Motor neuron (in vitro differentiated cells): Measurements from ENCODE around the gene POLN. TPM values are rescaled to one million over a fixed set of nuclear protein-coding genes. Genes with fewer than 3 reads are reported as not detected.

Experiments
- ATAC-seq, 8 experiments: fragments of 200-7000 bp; cut with Tn5 transposase; replicated peaks in 6 of 8; 2 replicates each; pipeline ENCODE4 v1.8.0; 2021; ENCODE audit warnings: mild to moderate bottlenecking in 8 of 8, moderate library complexity in 8 of 8
- H3K27ac ChIP-seq, 2 donors: fragments of 250-450 bp; sonication (Bioruptor Pico); 2 replicates each; pipeline ENCODE4 v1.9.0; 2021; ENCODE audit warnings: antibody characterized with exemption in 2 of 2, mild to moderate bottlenecking in 2 of 2, moderate library complexity in 1 of 2
- H3K4me1 ChIP-seq, 2 donors: fragments of 250-450 bp; sonication (Bioruptor Pico); replicated peaks in 1 of 2; 2 replicates each; pipeline ENCODE4 v1.6.1; 2021; ENCODE audit warnings: antibody characterized with exemption in 2 of 2, mild to moderate bottlenecking in 2 of 2, moderate library complexity in 1 of 2
- H3K4me3 ChIP-seq, 5 donors: fragments of 250-450 bp; sonication (Bioruptor Pico); 2 replicates each; pipeline ENCODE4 v1.9.0; 2021; ENCODE audit warnings: antibody characterized with exemption in 5 of 5, mild to moderate bottlenecking in 5 of 5, moderate library complexity in 4 of 5
- WGBS, 10 experiments: fragments of 450-650 bp; shearing (Covaris generic); methylation state at CpG; one replicate each; pipeline ENCODE4 v1.0.0; 2022; 5-methylcytosine and 5-hydroxymethylcytosine counted together
- in situ Hi-C, 9 experiments: fragments of 400-800 bp; cut with MboI; loops; one replicate each; pipeline ENCODE4 v1.15.0; 2021; ENCODE audit warnings: low sequenced_read_pairs in 9 of 9, low pct_unique_long_range_greater_than_20kb in 2 of 9; ENCODE audit not compliant: unreplicated experiment in 9 of 9
- total RNA-seq, 8 experiments: library from RNA; unstranded; fragments of 300-600 nt; gene quantifications; 2 replicates each; pipeline versions ENCODE4 v1.2.3 to v1.2.4, GENCODE V29; 2022

The POLN gene
- total RNA-seq, 8 experiments from 2014 or later, result 0.81 to 5.3 (median 2.7) TPM

DNA sequence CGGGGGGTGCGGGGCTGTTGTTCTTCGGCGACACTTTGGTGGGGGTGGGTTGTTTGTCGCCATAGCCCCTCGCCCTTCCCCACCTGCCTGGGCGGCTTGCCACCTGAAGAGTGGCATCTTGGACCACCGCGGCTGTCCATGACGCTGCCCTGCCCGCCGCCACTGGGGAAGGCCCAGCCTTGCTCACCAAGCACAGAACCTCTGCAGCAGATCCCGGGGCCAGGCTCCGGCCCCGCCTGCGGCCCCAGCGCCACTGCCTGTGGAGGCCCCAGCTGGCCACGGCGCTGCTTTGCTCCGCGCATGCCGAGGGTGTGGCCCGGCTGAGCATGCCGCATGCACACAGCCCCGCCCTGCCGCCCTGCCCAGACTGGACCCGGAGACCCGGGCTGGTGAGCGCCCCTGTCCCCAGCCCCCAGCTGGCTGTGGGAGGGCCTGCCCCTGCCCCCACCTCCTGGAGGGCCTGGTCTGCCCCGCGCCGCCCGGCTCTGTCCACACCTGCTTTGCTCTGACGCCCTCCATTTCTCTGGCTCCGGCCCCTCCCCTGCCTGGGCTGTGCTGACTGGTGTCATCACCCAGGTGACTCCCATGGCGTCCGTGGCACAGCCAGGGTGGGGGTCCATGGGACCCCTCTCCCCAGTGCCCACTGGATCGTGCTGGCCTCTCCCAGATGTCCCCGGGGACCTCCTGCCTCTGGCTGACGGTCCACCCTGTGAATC, 177.5 kb downstream of the POLN start:
- H3K4me3 ChIP-seq, result no peak overlapping the region
- ATAC-seq, result peak in 3 of 8 experiments; percentile 2 to 79 (median 64)
- WGBS, 10 experiments, result no CpG with 5 or more reads among the region's 40 CpGs
- H3K4me1 ChIP-seq, result peaks cover 12 to 30% of the 10 kb centered on the region in 2 donors
- H3K27ac ChIP-seq, result no peak overlapping the region
- in situ Hi-C loops, result no loop called here

DNA sequence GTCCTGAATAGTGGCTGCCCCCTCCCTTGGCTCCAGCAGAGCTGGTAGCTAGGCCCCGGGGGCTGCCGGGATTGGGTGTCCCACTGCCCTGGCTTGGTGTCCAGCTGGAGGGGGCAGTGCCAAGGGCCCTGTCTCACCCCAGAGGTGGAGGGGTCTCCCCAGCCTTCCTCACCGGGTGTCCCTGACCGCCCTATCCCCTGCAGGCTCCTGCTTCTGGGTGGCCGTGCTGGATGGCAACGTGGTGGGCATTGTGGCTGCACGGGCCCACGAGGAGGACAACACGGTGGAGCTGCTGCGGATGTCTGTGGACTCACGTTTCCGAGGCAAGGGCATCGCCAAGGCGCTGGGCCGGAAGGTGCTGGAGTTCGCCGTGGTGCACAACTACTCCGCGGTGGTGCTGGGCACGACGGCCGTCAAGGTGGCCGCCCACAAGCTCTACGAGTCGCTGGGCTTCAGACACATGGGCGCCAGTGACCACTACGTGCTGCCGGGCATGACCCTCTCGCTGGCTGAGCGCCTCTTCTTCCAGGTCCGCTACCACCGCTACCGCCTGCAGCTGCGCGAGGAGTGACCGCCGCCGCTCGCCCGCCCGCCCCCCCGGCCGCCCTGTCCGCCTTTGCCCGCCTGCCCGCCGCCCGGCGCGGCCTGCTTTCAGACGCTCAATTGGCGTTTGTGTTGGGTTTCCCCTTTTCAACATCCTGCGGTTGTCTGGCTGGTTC, 178.2 kb downstream of the POLN start:
- Histone ChIP-seq H3K4me1 (peaks cover 12 to 23% of the 10 kb centered on the region in 2 donors), H3K27ac (no peak overlapping the region), H3K4me3 (no peak overlapping the region)
- no peak for ATAC-seq
- no CpG with 5 or more reads among the region's 53 CpGs for WGBS, 10 experiments
- in situ Hi-C loops, result no loop called here

DNA sequence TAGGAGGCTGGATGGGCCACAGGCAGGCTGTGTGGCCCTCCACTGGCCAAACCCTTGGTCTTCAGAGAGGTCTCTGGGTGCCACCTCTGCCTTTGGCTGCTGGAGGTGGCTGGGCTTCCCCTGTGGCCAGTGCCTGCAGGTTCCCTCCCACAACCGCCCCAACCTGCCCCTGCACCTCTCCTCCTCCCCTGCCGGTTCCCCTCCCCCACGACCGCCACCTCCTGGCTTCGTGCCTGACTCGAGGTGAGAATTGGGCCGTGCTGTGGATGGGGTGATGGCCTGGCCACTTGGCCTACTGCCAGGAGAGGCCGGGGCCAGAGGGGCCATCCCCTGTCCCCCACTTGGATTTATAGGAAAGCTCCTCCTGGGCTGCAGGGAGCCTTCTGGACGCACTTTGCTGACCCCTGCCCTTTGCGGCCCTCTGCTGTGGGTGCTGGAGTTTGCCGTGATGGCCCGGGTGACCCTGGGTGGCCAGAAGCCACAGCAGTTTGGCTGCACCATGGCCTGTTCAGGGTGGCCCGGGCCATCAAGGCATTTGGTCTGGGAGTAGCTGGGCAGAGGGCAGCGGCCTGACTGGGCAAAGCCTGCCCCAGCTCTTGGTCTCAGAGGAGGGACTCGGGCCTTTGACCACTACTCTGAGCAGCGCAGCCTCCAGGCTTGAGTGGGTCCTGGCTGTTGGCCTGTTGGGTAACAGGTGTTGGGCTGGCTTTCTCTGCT, 179.0 kb downstream of the POLN start:
- Histone ChIP-seq H3K4me1 (peaks cover 12 to 23% of the 10 kb centered on the region in 2 donors), H3K27ac (no peak overlapping the region), H3K4me3 (no peak overlapping the region)
- WGBS, 10 experiments, result 89 to 100% (median 100%) methylated on average over 1 to 3 of the region's 16 CpGs; no CpG with 5 or more reads in 7 of the 10 experiments
- in situ Hi-C loops, result no loop called here
- no peak for ATAC-seq

DNA sequence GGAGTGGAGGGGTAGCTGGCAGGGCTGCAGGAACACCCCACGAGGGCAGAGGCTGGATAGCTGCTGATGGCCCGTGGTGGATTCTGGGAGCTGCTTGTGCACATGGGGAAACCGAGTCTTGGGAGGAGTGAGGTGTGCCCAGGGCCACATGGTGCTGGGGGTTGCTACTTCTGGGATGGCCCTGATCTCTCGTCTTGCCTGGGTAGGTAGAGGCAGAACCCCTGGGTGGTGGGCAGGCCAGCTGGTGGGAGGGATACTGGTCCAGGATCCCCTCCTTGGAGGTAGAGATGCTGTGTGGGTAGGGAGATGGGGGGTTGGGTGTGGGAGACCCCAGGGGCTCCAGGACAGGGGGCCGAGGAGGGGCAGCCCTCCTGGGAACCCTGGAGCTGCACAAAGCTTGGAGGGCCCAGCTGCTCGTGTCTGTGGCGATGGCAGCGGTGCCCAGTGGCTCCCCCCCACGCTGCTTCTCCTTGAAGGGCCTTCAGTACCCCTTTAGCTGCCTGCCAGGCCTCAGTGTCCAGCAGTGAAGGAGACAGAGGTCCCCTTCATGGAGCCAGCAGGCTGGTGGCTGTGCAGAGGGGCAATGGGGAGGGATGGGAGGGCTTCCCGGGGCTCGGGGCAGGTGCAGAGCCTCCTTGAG, 179.6 kb downstream of the POLN start:
- Histone ChIP-seq H3K27ac (no peak overlapping the region), H3K4me3 (no peak overlapping the region), H3K4me1 (peaks cover 17 to 30% of the 10 kb centered on the region in 2 donors)
- in situ Hi-C loops, result no loop called here
- no peak for ATAC-seq
- WGBS, 10 experiments, result 100% methylated on average over 1 of the region's 11 CpGs; no CpG with 5 or more reads in 8 of the 10 experiments

DNA sequence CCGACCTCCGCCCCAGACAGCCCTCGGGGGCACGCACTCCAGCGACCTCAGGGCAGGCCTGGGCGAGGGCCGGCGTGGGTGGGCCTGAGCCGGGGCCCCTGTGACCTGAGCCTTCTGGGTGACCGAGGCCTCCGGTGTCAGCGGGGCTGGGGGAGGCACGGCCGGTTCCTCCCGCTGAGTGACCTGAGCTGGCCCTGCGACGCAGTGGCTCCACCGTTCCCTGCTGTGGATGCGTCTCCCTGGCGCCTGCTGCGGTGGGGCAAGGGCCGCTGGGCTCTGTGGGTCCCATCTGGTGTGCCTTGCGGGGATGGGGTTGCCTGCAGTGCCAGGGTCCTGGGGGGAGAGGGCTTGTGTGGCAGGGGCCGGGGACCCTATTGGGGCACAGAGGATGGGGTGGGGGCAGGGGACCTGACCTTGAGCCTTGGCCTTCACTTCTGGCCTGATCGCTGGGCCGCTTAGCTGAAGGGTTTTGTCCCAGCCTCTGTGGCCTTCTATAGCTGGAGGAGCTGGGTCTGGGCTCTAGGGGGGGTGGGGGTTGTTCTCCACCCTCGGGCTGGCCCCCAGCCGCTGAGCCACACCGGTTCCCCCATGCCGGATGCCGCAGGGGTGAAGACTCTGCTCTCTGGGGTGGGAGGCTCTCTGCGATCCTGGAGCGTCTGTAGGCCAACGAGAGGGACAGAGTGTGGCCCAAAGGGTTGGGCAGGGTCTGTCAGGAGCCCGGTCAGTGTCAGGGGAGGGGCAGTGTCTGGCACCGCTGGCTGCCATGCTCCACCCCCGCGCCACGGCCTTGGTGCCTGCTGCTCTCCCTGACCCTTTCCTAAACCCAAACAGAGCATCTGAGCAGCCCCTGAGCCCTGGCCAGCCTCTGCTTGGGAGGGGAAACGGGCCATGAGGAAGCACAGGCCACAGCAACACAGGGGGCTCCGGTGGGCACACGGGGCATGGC, 180.5 kb downstream of the POLN start:
- peaks cover 18 to 30% of the 10 kb centered on the region in 2 donors for H3K4me1 ChIP-seq
- in situ Hi-C loops, result no loop called here
- WGBS, 10 experiments, result 21 to 60% (median 51%) methylated on average over 7 to 10 of the region's 42 CpGs; no CpG with 5 or more reads in 7 of the 10 experiments
- ATAC-seq, result no peak
- peak overlapping the region; percentile 73 to 99 (median 76) for H3K4me3 ChIP-seq
- peak overlapping the region in 1 of 2 donors; percentile 47 for H3K27ac ChIP-seq

DNA sequence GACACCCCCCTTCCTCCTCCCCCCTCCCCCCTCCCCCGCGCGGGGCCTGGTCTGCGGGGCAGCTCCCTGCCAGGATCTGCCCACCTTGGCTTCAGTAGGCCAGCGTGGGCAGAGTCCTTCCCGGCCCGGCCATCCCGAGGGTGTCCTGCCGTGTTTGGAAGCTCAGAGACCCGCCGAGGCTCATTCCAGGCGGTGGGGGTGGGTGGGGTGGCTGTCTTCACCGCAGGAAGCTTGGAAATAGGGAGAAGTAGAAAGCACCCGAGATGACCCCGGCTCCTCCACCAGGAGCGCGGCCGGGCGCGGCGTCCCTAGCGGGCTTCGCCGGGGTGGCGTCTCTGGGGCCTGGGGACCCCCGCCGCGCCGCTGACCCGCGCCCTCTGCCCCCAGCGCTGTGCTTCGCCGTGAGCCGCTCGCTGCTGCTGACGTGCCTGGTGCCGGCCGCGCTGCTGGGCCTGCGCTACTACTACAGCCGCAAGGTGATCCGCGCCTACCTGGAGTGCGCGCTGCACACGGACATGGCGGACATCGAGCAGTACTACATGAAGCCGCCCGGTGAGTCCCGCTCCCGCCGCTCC, 181.2 kb downstream of the POLN start:
- peak overlapping the region in 1 of 2 donors; percentile 47 for H3K27ac ChIP-seq
- peak overlapping the region; percentile 73 to 99 (median 76) for H3K4me3 ChIP-seq
- peak in 5 of 8 experiments; percentile 1 to 2 (median 1) for ATAC-seq
- peaks cover 18 to 30% of the 10 kb centered on the region in 2 donors for H3K4me1 ChIP-seq
- 10% methylated on average over 4 to 8 of the region's 54 CpGs; no CpG with 5 or more reads in 8 of the 10 experiments for WGBS, 10 experiments
- in situ Hi-C loops, result no loop called here

DNA sequence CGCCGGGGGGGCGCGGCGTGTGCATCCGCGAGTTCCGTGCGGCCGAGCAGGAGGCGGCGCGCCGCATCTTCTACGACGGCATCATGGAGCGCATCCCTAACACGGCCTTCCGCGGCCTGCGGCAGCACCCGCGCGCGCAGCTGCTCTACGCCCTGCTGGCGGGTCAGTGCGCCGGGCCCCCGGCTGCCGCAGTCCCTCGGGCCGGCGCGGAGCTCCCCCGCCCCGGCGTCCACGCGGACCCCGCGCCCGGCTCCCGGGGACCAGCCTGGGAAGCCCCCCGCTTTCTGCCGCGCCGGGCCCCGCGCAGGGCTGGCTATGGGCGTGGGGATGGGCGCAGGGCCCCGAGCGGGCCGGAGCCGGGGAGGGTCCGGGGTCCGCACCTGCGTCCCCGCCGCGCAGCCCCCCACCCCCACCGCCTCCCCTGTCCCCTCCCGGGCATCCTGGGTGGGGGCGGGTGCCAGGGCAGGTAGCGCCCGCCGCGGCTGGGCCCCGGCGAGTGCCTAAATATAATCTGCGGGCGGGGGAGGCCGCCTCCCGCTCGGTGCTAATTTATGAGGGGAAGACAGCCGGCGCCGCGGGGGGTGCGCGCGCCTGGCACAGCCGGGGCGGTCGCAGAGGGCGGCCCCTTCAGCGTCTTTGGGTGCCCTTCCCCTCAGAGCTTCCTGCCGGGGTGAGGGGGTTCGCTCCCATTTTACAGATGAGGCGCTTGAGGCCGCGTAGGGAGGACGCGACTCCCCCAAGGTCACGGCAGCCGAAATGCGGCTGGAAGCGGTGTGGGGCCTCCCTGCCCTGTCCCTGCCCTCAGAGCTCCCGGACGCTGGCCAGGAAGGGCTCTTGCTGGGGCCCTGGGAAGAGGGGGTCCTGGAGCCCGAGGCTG, 182.0 kb downstream of the POLN start:
- Histone ChIP-seq H3K27ac (peak overlapping the region; percentile 95 to 97), H3K4me1 (peaks cover 18 to 30% of the 10 kb centered on the region in 2 donors), H3K4me3 (peak overlapping the region; percentile 73 to 99 (median 76))
- in situ Hi-C loops, result no loop called here
- no CpG with 5 or more reads among the region's 102 CpGs for WGBS, 10 experiments
- ATAC-seq, result peak in 4 of 8 experiments; percentile 0 to 65 (median 48)

DNA sequence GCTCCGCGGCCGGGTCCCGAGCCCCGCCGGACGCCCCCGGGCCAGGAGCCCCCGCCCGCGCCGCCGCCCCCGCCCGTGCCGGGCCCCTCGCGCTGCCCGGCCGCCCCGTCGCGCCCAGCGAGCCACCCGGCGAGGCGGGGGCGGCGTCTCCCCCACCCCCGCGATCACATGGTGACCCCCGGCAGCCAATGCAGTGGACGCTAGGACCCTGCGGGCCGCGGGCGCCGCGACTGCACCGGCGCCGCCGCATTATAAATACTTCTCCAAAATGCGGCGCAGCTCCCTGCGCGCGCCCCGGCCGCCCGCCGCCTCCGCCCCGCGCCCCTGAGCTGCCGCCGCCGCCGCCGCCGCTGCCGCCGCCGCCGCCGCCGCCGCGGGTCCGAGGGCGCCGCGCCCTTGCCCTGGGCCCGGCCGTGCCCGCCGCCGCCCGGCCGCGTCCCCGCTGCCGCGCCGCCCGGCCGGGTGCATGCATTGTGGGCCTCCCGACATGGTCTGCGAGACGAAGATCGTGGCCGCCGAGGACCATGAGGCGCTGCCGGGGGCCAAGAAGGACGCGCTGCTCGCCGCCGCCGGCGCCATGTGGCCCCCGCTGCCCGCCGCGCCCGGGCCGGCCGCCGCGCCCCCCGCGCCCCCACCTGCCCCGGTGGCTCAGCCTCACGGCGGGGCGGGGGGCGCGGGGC, 182.7 kb downstream of the POLN start, which contains the start of gene NAT8L:
NAT8L (plus strand) TSS at position 282 of the 680 bp plus-strand sequence; CDS start at position 467, 185 bp downstream.
- in situ Hi-C loops, result no loop called here
- Histone ChIP-seq H3K4me3 (peak within 1 kb of the TSS; percentile 73 to 99 (median 76)), H3K27ac (peak within 1 kb of the TSS; percentile 95 to 97), H3K4me1 (peaks cover 18 to 26% of the 10 kb centered on the region in 2 donors)
- no CpG with 5 or more reads among the region's 119 CpGs for WGBS, 10 experiments
- ATAC-seq, result peak; percentile 51 to 74 (median 61)

DNA sequence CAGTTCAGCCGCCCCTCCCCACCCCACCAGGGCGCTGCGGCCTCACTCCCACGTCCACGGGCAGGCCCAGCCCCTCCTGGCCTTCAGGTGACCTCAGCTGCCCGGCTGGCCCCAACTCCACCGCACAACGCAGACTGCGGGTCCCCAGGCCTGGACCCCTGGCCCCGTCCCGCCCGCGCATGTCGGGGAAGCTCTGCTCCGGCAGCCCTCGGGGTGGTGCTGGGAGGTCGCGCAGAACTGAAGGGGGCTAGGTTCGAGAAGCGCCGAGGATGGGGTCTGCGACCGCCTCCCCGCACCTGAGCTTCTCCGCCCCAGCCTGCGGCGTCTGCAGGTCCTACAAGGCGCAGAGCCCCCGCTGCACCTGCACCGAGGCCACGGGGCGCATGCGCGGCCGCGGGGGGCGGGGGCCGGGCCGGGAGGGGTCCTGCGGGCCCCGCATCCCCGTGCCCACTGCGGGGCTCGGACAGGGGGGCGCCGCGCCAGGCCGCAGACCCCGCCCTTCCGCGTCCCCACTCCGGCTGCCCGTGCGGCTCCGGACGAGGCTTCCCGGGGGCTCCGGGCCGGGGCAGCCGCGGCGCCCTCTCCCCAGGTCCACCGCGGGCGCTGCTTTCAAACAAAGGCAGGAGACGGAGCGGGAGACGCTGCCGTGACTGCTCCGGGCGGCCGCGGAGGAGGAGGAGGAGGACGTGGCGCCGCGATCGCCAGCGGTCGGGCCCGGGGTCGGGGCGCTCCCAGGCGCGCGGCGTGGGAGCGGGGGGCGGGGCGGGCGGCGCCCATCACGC, 183.5 kb downstream of the POLN start:
- H3K4me3 ChIP-seq, result peak overlapping the region; percentile 73 to 99 (median 76)
- in situ Hi-C loops, result no loop called here
- peak; percentile 19 to 77 (median 70) for ATAC-seq
- peaks cover 18 to 26% of the 10 kb centered on the region in 2 donors for H3K4me1 ChIP-seq
- peak overlapping the region; percentile 95 to 97 for H3K27ac ChIP-seq
- WGBS, 10 experiments, result no CpG with 5 or more reads among the region's 93 CpGs
